GM18873 (cell line): ENCODE measurements around the gene PRKCI.
"Not testable (repeated sequence)": the region's sequence is repeated elsewhere in the genome, so short reads cannot be mapped to it uniquely, and the experiment has no call there.

Experiments used
- ATAC-seq: cut with Tn5 transposase; IDR thresholded peaks from one replicate; pipeline ENCODE4 v1.9.1; 2021; ENCODE audit warnings: mild to moderate bottlenecking, moderate library complexity, moderate number of reproducible peaks; ENCODE audit not compliant: unreplicated experiment, low FRiP score

The PRKCI gene

DNA sequence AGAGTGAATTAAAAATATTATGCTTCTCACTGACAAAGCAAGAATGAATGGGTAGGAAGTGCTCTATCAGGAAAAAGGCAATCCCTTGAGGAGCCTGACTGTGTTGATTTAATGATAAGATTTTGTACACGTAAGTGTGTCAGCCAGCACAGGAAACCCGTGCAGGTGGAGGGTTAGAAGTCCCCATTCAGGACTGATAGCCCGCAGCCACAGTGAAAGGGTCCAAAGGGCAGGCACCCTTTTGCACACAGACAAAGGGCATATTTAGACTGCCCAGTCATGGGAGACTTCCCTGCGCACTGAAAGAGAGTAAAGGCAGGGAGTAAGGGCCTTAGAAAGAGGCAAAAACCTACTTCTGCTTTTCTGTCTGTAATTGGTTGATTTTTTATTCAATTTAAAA is 108.9 kb downstream of the PRKCI start:
- no peak for ATAC-seq

DNA sequence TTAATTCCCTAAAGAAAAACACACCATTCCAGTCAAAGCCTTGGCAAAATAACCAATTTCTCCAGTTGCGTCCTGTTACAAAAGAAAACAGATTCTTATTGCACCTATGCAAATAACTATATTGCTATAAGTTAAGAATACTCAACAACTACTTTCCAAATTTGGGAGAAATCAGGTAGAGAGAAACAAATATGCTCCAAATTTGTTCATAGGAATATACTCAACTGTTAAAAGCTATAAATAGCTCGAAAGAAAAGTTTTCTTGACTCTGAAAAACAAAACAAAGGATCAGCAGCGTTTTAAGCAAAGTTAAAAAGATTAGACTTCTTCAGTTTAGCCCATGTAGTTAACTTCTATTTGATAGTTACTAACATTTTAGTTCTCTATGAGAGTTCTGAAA is 115.2 kb downstream of the PRKCI start:
- no peak for ATAC-seq

DNA sequence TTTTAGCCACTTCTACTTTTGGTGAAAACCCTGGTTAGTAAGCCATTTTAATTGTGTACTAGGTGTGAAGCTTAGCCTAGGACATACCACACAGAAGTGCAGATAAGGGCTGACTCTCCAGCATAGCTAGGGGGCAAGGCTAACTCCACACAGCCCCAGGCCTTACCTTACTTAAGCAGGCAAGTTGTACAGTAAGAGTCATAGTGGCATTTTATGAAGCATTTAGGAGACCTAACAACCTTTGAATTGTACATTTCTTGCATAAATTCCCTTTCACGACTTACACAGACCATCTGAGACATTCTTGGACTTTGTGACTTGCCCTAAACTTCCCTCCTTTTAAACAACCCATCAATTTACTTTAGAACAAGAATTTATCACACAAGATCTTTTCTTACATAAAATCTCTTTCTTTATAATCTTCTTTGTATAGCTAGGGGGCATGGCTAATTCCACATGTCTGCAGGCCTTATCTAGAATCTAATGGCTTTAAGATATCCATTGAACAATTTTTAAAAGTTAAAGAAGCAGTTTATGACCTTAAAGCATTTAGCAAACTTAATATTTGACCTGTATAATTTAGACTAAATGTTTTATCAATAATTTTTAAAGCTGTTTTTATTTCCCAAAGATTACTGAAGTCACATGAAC is 116.6 kb downstream of the PRKCI start:
- no peak for ATAC-seq

DNA sequence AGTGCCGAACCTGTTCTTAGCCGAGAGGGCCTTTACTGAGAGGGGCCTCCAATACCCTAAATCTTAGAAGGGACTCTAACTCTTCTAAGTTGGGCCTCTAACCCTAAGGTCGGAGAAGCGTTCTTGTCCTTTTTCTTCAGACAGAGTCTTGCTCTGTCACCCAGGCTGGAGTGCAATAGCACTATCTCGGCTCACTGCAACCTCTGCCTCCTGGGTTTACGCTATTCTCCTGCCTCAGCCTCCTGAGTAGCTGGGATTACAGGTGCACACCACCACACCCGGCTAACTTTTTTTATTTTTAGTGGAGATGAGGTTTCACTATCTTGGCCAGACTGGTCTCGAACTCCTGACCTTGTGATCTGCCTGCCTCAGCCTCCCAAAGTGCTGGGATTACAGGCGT is 120.0 kb downstream of the PRKCI start:
- ATAC-seq = not testable (repeated sequence)

DNA sequence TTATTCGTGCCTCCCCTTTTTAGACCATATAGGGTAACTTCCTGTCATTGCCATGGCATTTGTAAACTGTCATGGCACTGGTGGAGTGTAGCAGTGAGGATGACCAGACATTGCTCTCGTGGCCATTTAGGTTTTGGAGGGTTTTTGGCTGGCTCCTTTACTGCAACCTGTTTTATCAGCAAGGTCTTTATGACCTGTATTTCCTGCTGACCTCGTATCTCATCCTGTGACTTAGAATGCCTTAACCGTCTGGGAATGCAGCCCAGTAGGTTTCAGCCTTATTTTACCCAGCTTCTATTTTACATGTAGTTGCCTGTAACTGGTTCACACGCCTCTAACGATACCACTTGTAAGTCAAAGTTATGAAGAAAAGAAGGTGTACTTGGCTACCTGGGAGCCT is 121.6 kb downstream of the PRKCI start:
- not testable (repeated sequence) for ATAC-seq

DNA sequence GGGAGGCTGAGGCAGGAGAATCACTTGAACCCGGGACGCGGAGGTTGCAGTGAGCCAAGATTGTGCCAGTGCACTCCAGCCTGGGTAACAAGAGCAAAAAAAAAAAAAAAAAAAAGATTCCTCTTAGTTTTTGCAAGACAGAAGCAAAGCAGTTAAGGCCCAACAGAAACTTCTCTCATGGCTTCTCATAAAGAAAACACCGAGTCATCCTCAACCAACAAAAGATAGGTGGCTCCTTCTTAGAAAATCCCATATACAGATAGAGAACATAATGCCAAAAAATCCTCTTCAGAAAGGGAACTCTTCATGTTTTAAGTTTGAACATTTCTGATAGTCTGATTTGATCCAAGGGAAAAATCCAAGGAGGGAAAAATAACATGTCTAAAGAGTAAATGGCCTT is 122.7 kb downstream of the PRKCI start:
- ATAC-seq = no peak

DNA sequence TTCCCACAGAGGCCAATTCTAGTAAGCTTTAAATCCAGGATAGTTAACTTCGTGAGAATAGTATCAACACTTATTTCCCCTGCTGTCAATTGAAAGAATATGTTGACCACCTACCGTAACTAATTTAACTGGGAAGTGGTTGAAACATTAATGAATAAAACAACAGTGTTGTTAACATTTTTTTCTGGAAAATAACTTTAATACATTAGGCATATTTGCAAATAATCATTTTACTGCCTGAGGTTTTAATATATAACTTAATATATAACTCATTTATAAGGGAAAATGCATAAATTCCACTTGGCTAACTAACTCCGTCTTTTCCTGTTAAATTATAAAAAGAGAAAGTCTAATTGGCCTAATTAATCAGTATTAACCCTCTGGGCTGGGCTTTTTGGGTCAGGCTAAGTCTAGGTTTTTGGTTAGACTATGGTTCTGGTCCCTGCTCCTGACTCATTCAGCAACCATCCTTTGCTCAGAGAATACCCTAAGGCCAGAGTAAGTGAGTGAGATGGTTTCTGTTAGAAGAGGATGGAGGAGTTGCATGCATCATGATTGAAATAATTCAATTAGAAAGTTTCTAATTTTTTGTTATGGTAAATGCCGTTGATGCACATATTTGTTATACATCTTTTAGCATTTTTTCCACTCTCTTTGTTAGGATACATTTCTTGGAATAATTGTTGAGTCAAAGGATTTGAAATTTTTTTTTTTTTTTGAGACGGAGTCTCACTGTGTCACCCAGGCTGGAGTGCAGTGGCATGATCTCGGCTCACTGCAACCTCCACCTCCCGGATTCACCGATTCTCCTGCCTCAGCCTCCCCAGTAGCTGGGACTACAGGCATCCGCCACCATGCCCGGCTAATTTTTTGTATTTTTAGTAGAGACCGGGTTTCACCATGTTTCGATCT is 124.5 kb downstream of the PRKCI start:
- peak; percentile 60 for ATAC-seq

DNA sequence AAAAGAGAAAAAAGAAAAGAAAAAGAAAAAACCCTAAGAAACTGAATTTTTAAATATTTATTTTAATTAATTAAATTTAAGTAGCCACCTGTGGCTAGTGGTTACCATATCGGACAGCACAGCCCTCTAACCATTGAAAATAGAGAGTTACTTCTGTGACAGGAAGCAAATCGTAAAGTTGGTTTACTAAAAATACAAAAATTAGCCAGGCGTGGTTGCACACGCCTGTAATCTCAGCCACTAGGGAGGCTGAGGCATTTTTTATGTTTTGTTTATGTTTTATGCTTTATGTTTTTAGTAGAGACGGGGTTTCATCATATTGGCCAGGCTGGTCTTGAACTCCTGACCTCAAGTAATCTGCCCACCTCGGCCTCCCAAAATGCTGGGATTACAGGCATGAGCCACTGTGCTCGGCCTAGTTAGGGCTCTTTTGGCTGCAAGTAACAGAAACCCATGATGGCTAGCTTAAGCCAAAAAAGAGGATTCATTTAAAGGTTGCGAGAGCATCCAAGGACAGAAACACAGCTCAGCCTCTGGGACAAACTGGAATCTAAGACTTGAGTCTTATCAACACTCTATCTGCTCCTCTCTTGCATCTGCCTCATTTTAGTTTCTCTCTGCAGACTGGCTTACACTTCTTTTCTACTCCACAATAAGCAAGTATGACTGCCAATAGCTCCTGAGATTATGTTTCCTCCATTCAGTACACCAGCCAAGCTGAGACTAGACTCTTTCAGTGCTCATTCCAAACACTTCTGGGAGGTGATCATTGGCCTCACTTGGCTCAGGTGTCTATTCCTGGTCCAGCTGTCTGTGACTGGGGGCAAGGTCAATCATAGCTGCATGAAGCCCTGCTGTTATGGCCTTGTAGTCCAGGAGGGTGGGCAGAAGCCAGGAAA is 128.5 kb downstream of the PRKCI start:
- ATAC-seq = no peak

DNA sequence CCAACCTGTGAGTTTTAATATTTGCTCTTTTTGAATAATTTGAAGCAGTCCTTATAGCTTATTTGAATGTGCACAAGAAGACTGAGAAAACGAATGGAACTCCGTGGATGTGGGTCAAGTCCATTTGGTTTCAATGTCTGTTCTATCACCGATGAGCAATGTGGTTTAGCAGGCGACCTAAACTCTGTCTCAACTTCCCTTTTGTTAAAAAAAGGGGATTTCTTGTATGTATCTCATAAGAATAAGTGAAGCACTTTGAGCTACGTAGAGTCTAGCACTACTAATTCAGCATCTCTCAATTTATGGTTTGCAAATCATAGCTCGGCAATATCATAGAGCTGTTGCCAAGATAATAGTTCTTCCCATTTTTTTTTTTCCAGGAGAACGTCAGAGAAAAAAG is 130.7 kb downstream of the PRKCI start:
- no peak for ATAC-seq

DNA sequence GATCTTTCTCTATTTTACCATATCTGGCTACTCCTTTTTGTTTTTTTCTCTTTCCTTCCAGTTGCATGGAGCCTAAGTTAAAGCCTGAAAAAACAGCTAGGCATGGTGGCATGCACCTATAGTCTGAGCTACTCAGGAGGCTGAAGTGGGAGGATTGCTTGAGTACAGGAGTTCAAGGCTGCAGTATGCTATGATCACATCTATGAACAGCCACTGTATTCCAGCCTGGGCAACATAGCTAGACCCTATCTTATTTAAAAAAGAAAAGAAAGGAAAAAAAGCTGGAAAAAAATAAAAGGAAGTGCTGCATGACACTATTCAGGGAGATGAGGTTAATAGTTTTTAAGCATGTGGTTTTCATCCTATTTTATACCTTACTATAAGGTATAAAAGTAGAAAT is 131.3 kb downstream of the PRKCI start:
- ATAC-seq = no peak

DNA sequence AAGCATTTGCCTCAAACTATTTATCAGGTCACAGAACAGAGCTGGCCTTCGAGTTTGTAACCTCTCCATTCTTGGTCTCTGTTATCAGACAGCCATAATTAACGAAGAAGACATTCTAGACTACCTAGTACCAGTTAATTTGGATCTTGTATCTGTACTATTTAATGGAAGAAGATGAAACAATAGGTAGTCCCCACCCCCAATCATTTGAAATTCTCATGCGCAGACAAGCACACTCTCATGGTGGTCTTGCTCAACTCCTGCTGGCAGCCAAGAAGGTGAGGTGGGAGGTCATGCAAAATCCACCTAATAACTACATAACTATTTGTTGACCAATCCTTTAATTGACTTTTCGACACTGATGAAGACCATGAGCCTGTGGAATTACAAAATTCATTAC is 132.5 kb downstream of the PRKCI start:
- no peak for ATAC-seq
